Body of pancreas (tissue), 4 donors: Measurements from ENCODE around the gene RILPL2. TPM values are rescaled to one million over a fixed set of nuclear protein-coding genes. Genes with fewer than 3 reads are reported as not detected.
"Not testable (repeated sequence)": the region's sequence is repeated elsewhere in the genome, so short reads cannot be mapped to it uniquely, and the experiment has no call there.

Source experiments
- ATAC-seq: fragments of 150-250 bp; one replicate; pipeline ENCODE4 v1.9.1; 2016
- DNase-seq, 4 donors: peaks; one replicate each; pipeline ENCODE4 v3.0.0-alpha.2; 2019
- H3K27ac ChIP-seq, 4 donors: fragments of 200-600 bp; sonication (generic); 1 replicate in 3 of 4; 2 replicates in 1 of 4; pipeline versions ENCODE4 v1.5.1 to v1.6.1; 2016 to 2019; ENCODE audit warnings: mild to moderate bottlenecking in 1 of 4, mixed read lengths in 1 of 4, moderate library complexity in 1 of 4
- H3K27me3 ChIP-seq, 2 donors: fragments of 200-600 bp; sonication (generic); one replicate each; pipeline ENCODE4 v1.6.0; 2016; ENCODE audit warnings: mild to moderate bottlenecking in 1 of 2
- H3K36me3 ChIP-seq, 2 donors: fragments of 200-600 bp; sonication (generic); replicated peaks in 1 of 2; 2 replicates each; pipeline ENCODE4 v1.5.1; 2016; ENCODE audit warnings: low read depth in 2 of 2; ENCODE audit not compliant: insufficient read depth in 1 of 2
- H3K4me1 ChIP-seq: fragments of 200-600 bp; sonication (generic); one replicate; pipeline ENCODE4 v1.6.0; 2016
- H3K4me3 ChIP-seq, 2 donors: fragments of 200-600 bp; sonication (generic); 1 replicate in 1 of 2; 2 replicates in 1 of 2; pipeline ENCODE4 v1.5.1; 2016 to 2019
- H3K9me3 ChIP-seq, 3 donors: fragments of 200-600 bp; sonication (generic); 1 replicate in 2 of 3; 2 replicates in 1 of 3; pipeline ENCODE4 v1.5.1; 2016
- POLR2A ChIP-seq, 3 donors: fragments of 450-650 bp; IDR thresholded peaks; one replicate each; pipeline ENCODE4 v1.6.1; 2016; ENCODE audit warnings: antibody characterized with exemption in 3 of 3, mild to moderate bottlenecking in 2 of 3
- WGBS, 2 donors: methylation state at CpG; one replicate each; pipeline ENCODE4 v1.1.5; 2017; 5-methylcytosine and 5-hydroxymethylcytosine counted together
- intact Hi-C: fragments of 100-400 bp; cut with DNase I; formaldehyde crosslinking; loops from one replicate; pipeline ENCODE4 v1.15.1; 2023
- total RNA-seq, 2 donors: library from RNA; depleted of rRNA; stranded (reverse); fragments of >200 nt; gene quantifications; one replicate each; pipeline ENCODE4 v1.1.0, GENCODE V29; 2016
- TF ChIP-seq, protein P1 (sequence below), 7 experiments: fragments of 450-650 bp in 4 of 7; fragments of 200-600 bp in 3 of 7; sonication (generic) in 3 of 7; IDR thresholded peaks; one replicate each; pipeline ENCODE4 v1.5.1; 2016 to 2019; ENCODE audit warnings: antibody characterized with exemption in 7 of 7

The RILPL2 gene
- total RNA-seq, 2 donors from 2014 or later, result 2.6 TPM

DNA sequence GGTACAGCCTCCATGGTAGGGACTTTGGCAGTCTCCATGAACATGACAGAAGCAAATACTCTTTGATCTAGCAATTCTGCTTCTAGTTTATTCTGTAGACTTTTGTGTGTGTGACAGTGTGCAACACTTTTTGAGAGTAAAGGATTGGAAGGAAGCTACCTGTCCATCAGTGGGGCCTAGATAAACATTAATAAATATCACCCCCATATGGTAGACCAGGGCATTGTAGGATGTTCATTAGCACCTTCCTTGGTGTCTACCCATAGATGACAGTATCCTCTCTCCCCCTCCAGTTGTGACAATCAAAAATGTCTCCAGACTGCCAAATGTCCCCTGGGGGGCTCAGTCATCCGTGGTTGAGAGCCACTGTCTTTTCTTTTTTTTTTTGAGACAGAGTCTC, 32.3 kb upstream of the RILPL2 start:
- no peaks in the 10 kb centered on the region for H3K27me3 ChIP-seq
- no peak overlapping the region for H3K4me3 ChIP-seq
- no peak overlapping the region for H3K27ac ChIP-seq
- intact Hi-C loops, result no loop called here
- WGBS, 2 donors, result 21 to 33% methylated on average over 1 of the region's 1 CpG
- H3K9me3 ChIP-seq, result no peaks in the 10 kb centered on the region
- H3K36me3 ChIP-seq, result peaks cover 0 to 2% of the 10 kb centered on the region in 2 donors
- TF ChIP-seq, protein P1, sequence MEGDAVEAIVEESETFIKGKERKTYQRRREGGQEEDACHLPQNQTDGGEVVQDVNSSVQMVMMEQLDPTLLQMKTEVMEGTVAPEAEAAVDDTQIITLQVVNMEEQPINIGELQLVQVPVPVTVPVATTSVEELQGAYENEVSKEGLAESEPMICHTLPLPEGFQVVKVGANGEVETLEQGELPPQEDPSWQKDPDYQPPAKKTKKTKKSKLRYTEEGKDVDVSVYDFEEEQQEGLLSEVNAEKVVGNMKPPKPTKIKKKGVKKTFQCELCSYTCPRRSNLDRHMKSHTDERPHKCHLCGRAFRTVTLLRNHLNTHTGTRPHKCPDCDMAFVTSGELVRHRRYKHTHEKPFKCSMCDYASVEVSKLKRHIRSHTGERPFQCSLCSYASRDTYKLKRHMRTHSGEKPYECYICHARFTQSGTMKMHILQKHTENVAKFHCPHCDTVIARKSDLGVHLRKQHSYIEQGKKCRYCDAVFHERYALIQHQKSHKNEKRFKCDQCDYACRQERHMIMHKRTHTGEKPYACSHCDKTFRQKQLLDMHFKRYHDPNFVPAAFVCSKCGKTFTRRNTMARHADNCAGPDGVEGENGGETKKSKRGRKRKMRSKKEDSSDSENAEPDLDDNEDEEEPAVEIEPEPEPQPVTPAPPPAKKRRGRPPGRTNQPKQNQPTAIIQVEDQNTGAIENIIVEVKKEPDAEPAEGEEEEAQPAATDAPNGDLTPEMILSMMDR (IDR thresholded peaks at IDR 0.05), result no peak
- TF ChIP-seq POLR2A (IDR thresholded peaks at IDR 0.05), result no peak
- no peaks in the 10 kb centered on the region for H3K4me1 ChIP-seq
- no peak for ATAC-seq
- no peak for DNase-seq

DNA sequence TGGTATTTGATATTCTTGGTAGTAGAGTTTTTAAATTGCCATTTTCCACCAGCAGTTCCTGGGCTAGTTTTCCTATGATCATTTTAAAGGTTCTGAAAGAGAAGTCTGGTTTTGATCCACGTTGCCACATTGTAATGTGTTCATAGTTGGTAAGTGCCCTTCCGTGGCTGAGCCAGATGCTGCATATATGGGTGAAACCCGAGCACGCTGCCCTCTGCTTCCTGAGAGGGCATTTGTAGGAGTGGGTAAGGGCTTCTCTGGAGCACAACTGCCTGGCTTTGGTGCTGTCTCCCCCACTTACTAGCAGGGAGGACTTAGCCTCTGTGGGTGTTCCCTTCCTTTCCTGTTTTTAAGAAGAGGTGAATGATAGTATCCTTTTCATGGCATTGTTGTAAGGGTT, 28.6 kb upstream of the RILPL2 start:
- no peaks in the 10 kb centered on the region for H3K27me3 ChIP-seq
- peaks cover 2% of the 10 kb centered on the region for H3K4me1 ChIP-seq
- H3K9me3 ChIP-seq, result no peaks in the 10 kb centered on the region
- DNase-seq (no peak), ATAC-seq (no peak)
- intact Hi-C loops, result no loop called here
- WGBS, 2 donors, result 87% methylated on average over 4 of the region's 4 CpGs
- H3K36me3 ChIP-seq, result no peaks in the 10 kb centered on the region
- H3K27ac ChIP-seq, result no peak overlapping the region
- TF ChIP-seq, protein P1 (IDR thresholded peaks at IDR 0.05), result no peak
- TF ChIP-seq POLR2A (IDR thresholded peaks at IDR 0.05), result no peak
- no peak overlapping the region for H3K4me3 ChIP-seq

DNA sequence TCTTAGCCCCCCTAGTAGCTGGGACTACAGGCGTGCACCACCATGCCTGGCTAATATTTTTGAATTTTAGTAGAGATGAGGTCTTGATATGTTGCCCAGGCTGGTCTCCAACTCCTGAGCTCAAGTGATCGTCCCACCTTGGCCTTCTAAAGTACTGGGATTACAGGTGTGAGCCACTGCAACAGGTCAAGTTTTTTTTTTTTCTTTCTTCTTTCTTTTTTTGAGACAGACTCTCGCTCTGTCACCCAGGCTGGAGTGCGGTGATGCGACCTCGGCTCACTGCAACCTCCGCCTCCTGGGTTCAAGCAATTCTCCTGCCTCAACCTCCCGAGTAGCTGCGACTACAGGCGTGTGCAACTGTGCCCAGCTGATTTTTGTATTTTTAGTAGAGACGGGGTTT, 26.7 kb upstream of the RILPL2 start:
- peaks cover 11% of the 10 kb centered on the region for H3K4me1 ChIP-seq
- H3K27ac ChIP-seq, H3K9me3 ChIP-seq, ATAC-seq, H3K36me3 ChIP-seq, DNase-seq, H3K27me3 ChIP-seq, H3K4me3 ChIP-seq, intact Hi-C loops: not testable (repeated sequence)
- 92 to 93% methylated on average over 11 of the region's 11 CpGs for WGBS, 2 donors

DNA sequence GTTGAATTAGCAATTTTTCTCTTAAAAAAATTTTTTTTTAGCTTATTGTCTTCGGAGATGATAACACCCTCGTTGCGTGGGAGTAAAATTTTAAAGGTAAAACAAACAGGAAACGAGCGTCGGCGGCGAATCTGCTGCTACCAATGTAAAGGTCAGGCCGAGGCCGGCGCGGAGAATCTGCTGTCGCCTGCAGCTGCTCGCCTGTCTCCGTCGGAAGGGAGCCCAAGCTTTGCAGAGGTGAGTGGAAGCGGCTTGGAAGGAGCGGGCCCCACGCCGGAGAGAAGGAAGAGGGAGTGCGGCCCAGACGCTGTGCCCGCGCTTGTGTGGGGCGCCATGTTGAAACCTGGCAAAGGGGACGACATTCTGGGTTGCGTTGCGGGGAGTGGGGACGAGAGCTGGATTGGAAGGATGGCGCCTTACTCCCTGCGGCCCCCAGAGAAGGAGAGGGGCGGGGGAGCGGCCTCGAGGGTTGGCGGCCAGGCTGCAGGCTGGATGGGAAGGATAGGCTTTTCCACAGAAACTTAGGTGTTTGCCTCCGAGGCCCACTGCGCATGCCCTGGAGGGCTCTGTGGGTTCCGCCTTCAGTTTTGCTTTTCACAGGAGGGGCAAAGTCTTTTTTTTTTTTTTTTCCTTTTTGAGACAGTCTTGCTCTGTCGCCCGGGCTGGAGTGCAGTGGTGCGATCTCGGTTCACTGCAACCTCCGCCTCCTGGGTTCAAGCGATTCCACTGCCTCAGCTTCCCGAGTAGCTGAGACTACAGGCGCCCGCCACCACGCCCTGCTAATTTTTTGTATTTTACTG, 21.7 kb upstream of the RILPL2 start, which contains the start of gene SNRNP35:
SNRNP35 (plus strand) TSS at position 160 of the 800 bp plus-strand sequence. CDS start 7,402 bp downstream, outside the sequence.
- DNase-seq (peak; percentile 69 to 85 (median 80)), ATAC-seq (peak; percentile 82)
- Histone ChIP-seq H3K4me3 (peak within 1 kb of the TSS; percentile 89 to 95), H3K27me3 (no peaks in the 10 kb centered on the region), H3K4me1 (peaks cover 11% of the 10 kb centered on the region), H3K36me3 (no peaks in the 10 kb centered on the region), H3K9me3 (no peaks in the 10 kb centered on the region), H3K27ac (peak within 1 kb of the TSS; percentile 81 to 100 (median 100))
- TF ChIP-seq, protein P1 (IDR thresholded peaks at IDR 0.05), result no peak
- TF ChIP-seq POLR2A (IDR thresholded peaks at IDR 0.05), result peak; percentile 37 to 81 (median 73)
- intact Hi-C loops, result no loop called here
- WGBS, 2 donors, result 1% methylated on average over 34 to 48 of the region's 48 CpGs

DNA sequence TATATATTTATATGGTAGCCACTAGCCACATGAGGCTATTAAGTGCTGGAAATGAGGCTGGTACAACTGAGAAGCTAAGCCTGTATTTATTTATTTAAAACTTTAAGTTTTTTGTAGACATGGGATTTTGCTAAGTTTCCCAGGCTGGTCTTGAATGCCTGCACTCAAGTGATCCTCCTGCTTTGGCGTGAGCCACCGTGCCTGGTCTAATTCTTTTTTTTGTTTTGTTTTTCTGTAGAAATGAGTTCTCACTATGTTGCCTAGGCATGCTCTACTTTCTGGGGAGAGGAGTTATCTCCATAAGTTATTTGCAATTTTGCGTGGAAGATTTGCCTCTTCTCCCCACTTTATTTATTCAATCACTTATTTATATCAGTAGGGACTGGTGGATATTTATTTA, 16.7 kb upstream of the RILPL2 start:
- Histone ChIP-seq H3K9me3 (no peaks in the 10 kb centered on the region), H3K27ac (no peak overlapping the region), H3K4me1 (no peaks in the 10 kb centered on the region), H3K4me3 (no peak overlapping the region), H3K36me3 (no peaks in the 10 kb centered on the region), H3K27me3 (no peaks in the 10 kb centered on the region)
- peak in 1 of 4 donors; percentile 30 for DNase-seq
- intact Hi-C loops, result no loop called here
- ATAC-seq, result peak; percentile 16
- WGBS, 2 donors, result 54 to 64% methylated on average over 3 of the region's 3 CpGs
- no peak for TF ChIP-seq POLR2A (IDR thresholded peaks at IDR 0.05)
- TF ChIP-seq, protein P1 (IDR thresholded peaks at IDR 0.05), result no peak

DNA sequence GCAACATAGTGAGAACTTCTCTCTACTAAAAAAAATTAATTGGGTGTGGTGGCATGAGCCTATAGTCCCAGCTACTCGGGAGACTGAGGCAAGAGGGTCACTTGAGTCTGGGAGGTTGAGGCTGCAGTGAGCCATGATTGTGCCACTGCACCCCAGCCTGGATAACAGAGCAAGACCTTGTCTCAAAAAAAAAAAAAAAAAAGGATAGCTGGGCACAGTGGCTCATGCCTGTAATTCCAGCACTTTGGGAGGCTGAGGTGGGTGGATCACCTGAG, 15.7 kb upstream of the RILPL2 start:
- DNase-seq, H3K27me3 ChIP-seq, intact Hi-C loops, H3K9me3 ChIP-seq, H3K27ac ChIP-seq, H3K4me3 ChIP-seq, H3K36me3 ChIP-seq, H3K4me1 ChIP-seq, ATAC-seq: not testable (repeated sequence)
- WGBS, 2 donors, result 36 to 89% methylated on average over 1 of the region's 1 CpG
